ENCODE data around the gene LRRC73. TPM values are rescaled to one million over a fixed set of nuclear protein-coding genes. Genes with fewer than 3 reads are reported as not detected.

Gene LRRC73
- total RNA-seq, 1 donor from 2014 or later = 1.0 TPM

DNA sequence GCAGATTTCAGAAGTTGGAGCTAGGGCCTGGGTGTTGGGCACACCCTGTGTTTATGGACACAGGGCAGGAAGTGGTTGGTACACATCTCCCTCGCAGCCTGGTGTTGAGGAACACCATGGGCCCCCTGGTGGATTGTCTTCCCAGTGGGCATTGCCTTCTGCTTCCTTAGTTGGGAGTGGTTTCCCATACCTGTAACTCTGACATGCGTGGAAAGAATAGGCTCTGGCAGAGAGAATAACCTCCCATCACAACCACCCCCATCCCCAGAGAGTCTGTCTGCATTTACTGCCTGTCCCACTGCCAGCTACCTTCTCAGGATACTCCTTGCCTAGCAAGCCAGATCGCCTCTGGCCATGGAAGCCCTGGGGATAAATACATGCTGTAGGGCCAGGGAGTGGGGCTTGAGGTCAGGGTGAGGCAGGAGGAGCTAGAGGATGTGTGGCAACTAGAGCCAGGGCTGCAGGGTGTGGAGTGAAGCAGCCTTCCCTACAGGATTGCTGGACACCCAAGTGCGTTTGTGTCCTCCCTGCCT lies 14.7 kb downstream of the LRRC73 start:
- DNase-seq (no peak), ATAC-seq (no peak)
- intact Hi-C loops (cut with micrococcal nuclease) = loop anchor here (5.0 to 10.0 kb wide), 2 partner anchors 33 to 111 kb away; no protein-coding TSS in a partner anchor

DNA sequence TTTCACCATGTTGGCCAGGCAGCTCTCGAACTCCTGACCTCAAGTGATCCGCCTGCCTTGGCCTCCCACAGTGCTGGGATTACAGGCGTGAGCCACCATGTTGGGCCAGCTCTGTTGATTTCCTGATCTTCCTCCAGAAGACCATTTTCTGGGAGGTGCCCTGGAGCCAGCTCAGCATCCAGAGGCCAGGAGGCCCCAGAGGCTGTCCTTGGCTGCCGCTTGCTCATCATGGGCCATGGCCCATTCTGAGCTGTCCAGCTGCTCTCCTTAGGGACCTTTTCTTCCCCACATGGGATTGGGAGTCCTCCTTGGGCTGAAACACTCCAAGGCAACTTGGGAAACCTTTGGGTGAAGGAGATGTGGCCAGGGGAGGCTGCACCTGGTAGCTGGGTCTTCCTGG lies 15.4 kb downstream of the LRRC73 start:
- no peak for ATAC-seq
- intact Hi-C loops (cut with micrococcal nuclease) = loop anchor here (5.0 to 10.0 kb wide), 2 partner anchors 32 to 110 kb away; no protein-coding TSS in a partner anchor

DNA sequence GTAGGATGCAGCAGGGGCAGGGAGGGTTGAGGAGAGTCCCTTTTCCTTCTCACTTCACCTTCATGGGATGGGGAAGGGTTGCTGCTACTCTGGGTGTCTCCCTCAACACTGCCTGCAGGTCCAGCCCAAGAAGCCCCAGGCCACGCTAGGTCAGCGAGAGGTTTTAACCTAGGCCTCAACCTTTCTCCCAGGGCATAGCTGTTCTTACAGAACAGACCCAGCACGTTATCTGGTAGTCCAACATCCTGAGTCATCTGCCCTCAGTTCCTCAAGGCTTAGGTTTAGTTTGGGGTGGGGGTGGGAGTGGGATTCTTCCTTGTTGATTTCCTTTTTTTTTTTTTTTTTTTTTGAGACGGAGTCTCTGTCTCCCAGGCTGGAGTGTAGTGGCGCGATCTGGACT lies 15.8 kb downstream of the LRRC73 start:
- ATAC-seq (no peak), DNase-seq (no peak)
- intact Hi-C loops (cut with micrococcal nuclease) = loop anchor here (10.0 kb wide), 1 partner anchor 110 kb away; no protein-coding TSS in a partner anchor

More for the DNA sequence above, 15.4 kb downstream of the LRRC73 start:
- DNase-seq = no peak

DNA sequence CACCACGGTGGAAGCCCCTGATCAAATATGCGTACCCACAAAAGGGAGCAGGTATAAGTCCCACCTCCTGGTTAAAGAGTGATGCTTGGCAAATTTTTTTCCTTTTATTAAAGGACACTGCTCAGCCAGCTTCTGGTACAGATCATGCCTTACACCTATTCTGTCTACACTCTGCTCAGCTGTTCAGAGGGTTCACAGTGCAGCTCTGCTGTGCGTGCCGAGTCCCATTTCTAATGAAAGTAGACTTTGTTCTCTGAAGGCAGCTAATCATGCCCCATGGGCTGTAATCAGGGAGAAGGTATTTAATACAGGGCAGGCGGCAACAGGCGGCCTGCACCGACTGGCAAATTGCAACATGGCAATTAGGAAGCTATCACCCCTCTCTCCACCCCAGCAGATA lies 16.3 kb downstream of the LRRC73 start:
- intact Hi-C loops (cut with micrococcal nuclease) = loop anchor here (10.0 kb wide), 1 partner anchor 109 kb away; no protein-coding TSS in a partner anchor
- peak; percentile 4 for ATAC-seq
- DNase-seq = no peak

DNA sequence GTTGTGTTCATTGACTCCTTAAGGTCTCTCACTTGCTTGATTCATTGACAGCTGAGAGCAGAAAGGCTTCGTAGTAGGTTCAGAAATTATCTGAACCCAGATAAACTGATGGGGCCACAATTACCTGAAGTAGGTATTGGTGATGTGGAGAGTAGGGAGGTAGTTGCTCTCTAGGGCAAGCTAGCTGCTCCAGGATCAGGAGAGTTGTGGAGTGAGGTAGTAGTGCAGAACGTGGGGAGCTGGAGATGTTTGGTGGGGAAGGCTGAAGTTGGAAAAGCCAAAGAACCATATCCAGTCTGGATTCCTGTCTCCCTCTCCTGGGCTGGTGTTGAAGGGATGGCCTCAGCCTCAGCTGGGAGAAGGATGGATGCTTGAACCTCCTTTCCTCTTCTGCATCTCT lies 16.9 kb downstream of the LRRC73 start:
- ATAC-seq = no peak
- intact Hi-C loops (cut with micrococcal nuclease) = loop anchor here (10.0 kb wide), 1 partner anchor 108 kb away; no protein-coding TSS in a partner anchor
- DNase-seq = no peak

DNA sequence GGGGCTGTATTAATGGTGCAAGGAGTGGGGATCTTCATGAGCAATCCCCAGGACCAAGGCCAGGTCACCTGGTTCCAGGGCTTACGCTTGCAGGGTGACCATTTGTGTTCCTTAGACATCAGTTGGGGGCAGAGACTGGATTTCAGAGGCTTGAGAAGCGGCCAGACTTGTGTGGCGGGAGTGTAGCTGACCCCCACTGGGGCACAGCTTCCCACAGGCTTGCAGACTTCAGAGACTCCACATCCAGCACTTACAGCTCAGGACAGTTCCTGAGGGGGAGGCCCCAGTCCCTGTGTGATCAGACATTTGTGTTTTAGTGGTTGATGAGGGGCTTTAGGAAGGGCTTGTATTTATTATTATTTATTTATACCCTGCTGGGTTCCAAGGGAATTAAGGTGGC lies 17.5 kb downstream of the LRRC73 start:
- DNase-seq = no peak
- intact Hi-C loops (cut with micrococcal nuclease) = loop anchor here (10.0 kb wide), 1 partner anchor 108 kb away; no protein-coding TSS in a partner anchor
- ATAC-seq = peak; percentile 23

DNA sequence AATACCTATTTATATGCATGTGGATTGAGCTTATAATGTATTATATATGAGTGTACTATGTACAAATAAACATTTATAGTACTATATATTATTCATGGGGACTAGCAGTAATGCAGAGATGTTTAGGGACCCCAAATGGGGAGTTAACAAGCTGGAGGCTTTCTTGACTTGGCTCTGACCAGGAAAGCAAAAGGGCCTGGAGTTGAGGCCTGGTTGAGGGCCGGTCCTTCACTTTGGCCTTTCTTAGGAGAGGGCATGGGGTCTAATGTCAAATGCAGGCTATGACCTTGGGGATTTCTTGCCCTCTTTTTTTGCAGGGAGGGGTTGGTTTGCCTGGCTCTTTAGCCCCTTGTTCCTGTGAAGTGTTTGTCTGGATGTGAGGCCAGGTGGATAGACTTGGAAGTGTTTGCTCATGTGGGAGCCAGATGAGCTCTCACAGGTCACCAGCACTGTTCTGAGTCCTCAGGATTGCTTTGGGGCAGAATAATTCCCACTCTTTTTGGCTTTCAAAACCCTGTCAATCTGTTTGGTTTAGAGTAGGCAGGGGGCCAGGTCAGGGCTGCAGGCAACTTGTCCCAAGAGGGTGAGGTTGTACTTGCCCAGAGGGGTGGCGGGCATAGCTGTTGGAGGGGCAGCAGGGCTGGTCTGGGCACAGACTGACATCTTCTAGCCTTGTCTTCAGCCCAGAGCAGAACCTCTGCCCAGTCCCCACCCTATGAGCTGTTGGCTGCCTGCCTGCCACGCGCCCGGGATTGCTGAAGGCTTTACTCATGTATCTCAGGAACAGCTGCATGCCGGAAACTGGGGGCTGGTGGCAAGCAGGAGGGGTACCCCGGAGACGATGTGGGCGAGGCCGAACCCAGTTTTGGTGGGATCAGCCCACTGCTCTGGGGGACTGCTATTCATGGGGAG lies 18.1 kb downstream of the LRRC73 start:
- DNase-seq (peak; percentile 90), ATAC-seq (peak; percentile 87)
- intact Hi-C loops (cut with micrococcal nuclease) = loop anchor here (10.0 kb wide), 1 partner anchor 107 kb away; no protein-coding TSS in a partner anchor

DNA sequence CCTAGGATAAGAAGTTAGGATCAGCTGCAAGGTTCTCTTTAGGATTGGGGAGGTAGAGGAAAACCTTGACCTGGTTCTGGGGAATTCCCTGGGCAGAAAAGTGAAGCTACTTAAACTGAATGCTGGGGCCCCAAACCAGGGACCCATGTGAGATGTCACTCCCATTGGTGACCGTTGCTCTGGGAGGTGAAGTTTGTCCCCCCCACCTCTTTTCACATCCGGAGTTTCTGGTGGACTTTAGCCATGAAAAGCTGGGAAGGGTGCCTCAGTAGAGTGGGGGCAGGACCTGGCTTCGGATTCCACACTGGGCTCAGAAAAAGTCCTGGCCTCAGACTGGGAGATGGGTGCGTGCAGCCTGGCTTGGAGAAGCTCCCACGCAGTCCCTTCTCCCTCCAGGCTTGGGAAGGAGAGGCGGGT lies 19.6 kb downstream of the LRRC73 start:
- DNase-seq (no peak), ATAC-seq (no peak)
- intact Hi-C loops (cut with micrococcal nuclease) = loop anchor here (10.0 kb wide), 1 partner anchor 106 kb away; no protein-coding TSS in a partner anchor

DNA sequence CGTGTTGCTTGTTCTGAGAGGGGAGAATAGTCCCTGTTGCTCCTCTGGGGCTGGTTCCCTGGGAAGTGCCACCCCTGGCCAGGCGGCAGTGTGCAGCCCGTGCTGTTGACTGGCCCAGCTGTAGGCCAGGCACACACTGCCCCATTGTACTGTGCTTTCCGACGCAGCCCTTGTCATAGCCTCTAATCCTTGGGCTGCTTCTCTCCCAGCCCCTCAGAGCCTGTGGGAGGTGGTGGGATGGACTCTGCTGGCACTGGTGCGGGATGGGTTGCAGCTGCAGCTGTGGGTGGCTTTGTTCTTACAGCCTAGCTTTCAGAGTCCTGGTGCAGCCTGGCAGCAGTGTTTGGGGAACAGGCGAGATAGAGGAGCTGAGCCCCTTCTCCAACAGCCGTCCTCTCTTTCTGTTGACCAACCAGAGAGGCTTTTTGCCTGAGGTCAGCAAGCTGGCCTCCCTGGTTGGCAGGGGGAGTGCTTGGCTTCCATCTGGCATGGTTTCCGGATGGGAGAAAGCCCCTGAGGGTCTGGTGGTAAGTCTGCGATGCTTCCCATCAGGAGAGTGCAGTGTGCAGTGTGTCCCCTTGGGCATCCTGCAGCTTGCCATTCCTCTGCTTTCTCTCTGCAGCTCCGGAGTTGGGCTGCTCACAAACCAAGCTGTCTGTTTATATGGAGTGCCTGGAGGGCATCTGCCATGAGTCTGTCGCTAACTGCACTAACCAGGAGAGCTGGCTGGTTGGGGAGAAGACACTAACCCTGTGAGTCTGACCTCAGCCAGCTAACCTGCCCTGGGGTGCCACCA lies 20.7 kb downstream of the LRRC73 start:
- intact Hi-C loops (cut with micrococcal nuclease) = loop anchor here (10.0 kb wide), 1 partner anchor 105 kb away; no protein-coding TSS in a partner anchor
- ATAC-seq (no peak), DNase-seq (no peak)

DNA sequence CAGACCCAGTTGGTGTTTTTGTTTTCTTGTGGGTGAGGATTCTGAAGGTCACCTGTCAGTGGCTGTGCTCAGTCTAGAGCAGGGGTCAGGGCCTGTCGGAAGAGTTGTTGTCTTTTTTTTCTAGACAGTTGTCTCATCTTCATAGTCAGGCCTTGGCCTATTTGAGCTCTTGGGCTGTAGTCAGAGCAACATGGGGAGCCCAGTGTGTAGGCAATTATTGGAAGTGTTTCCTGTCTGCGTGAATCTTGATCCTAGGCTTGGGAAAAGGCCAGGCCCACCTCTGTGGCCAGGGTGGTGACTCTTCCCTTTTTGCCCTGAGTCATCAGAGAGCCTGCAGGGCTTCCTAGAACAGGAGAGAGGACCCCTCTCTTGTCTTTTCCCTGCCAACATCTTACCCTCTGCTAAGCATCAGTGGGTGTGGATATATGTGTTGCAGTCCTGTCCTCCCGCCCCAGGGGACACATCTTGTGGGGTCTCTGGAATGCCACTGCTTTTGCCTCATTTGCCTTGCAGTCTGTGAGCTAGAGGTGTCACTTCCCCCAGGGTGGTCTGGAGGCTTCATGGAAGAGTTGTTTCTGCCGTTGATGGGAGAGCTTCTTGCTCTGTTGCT lies 21.4 kb downstream of the LRRC73 start:
- ATAC-seq (no peak), DNase-seq (no peak)
- intact Hi-C loops (cut with micrococcal nuclease) = no loop called here

DNA sequence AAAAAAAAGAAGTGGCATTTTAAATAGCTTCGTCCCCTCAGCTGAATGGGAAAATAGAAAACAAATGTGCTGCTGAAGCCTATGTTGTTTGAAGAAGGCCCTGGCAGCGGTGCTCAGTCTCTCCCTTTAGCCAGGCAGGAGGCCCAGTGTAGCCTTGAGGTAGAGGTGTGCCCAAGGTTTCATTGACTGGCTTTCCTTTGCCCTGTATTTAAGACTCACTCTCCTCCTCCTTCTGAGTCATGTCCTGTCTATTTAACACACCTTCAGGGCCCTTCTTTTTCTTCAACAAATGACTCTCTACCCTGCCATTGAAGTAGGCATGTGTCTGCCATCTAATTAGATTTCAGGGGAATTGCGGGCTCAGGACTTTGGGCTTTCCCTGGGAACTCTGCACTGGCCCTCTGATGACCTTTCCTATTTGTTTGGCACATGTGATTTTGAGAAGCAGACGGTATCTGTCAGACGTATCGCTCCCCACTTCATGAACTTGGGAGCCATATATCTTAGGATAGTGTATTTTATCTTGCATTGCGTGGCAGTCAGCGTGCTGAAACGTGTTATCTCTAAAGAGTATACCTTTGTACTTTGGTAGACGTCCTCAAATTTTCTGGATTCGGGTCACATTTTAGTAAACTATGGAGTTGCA lies 28.4 kb downstream of the LRRC73 start:
- ATAC-seq (no peak), DNase-seq (no peak)
- intact Hi-C loops (cut with micrococcal nuclease) = no loop called here

DNA sequence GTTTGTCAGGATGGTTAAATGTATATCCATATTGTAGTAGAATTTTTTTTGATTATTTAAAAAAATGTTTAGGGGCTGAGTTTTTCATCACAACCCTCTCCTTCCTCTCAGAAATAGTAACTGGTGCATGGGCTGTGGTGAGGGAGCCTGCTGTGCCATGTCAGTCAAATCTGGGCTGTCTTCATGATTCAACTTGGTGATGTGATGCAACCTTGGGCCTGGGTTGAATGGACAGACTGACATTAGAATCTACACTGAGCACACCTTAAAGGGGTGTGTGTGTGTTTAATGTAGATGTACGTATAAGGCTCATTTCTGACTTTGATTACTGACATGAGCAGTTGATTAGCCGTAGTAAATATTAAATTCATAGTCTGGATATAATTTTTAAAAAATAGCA lies 29.1 kb downstream of the LRRC73 start:
- no peak for ATAC-seq
- intact Hi-C loops (cut with micrococcal nuclease) = no loop called here

DNA sequence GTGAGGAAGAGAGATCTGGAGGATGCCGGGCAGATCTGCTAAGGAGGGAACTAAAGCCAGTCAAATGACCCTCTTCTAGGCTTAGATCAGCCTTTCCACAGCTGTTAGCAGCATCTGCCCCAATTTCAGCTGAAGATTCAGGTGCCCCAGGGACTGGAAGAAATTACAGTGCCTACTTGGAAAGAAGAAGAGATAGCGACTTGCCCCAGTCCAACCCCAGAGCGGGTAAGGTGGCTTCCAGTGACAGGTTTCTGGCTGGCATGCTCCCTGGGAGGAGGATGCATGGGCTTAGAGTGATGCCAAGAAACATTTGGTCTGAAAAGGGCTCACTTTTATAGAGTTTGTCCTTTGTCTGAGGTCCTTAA lies 32.2 kb downstream of the LRRC73 start:
- intact Hi-C loops (cut with micrococcal nuclease) = no loop called here
- DNase-seq = no peak
- no peak for ATAC-seq

More for the DNA sequence above, 29.1 kb downstream of the LRRC73 start:
- DNase-seq = no peak

DNA sequence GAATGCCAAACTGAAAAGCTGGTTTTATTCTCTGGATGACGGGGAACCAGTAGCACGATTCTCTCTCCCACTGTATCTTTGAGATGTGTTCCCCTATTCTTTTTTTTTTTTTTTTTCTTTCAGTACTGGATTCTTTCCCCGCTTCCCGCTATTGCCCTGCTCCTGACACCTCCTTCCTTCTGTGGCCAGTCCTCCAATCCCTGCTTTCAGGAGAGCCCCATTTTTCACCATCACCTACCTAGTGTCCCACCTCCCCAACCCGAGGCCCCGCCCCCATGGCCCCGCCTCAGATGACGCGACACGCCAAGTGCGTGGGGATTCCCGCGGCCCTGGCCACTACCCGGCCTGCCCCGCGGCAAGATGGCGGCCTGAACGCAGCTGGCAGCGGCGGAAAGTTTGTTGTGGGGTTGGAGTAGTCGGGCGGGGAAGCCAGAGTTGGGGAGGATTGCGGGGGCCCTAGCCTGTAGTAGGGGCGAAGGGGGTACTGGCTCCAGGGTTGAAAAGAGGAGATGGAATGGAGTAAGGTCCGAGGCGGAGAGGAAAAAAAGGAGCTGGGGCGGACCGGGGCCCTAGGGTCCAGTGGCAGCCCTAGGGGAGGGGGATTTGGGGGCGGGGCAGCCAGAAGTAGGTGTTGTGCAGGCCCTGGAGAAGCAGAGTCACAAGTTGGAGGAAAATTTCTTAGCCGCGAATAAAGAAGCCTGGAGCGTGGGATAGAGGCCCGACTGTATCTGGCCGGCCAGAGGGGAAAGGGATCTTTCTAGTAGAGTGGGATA lies 32.7 kb downstream of the LRRC73 start, which contains the start of gene TJAP1:
TJAP1 (plus strand) TSS at position 336 of the 773 bp plus-strand sequence. CDS start 21,432 bp downstream, outside the sequence.
- ATAC-seq = peak; percentile 99
- intact Hi-C loops (cut with micrococcal nuclease) = no loop called here
- peak; percentile 96 for DNase-seq

DNA sequence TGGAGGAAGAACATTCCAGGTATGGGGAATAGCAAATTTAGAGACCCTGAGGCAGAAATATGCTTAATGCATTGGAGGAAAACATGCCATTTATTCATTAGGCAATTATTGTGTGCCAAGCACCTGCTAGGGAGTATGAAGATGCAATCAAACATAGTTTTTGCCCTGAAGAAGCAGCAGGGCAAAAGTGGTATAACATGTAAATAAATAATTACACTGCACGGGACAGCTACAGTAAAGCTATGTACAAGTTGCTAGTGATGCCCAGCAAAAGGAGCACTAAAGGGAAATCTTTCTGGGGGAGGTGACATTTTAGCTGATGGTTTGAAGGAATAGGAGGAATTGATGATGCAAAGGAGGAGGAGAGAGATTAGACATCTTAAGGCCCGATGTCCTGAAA lies 33.4 kb downstream of the LRRC73 start:
- intact Hi-C loops (cut with micrococcal nuclease) = no loop called here
- no peak for ATAC-seq
- DNase-seq = no peak

DNA sequence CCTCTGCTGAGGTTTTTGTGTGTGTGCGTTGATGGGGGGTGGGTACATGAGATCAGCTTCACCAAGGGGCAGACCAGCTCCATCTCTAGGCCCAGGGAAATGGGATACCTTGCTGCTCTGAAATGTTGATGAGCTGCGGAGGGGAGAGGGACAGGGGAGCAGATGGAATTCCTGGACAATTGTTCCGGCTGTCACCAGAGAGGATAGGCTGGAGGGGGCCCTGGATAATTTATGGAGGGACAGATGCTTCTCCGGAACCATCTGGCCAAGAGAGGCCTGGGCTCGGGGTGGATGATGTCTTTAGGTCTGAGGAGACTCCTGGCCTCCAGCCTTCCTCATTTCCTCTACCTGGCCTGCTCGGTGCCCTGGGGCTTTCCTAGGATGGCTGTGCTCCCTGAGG lies 34.6 kb downstream of the LRRC73 start:
- intact Hi-C loops (cut with micrococcal nuclease) = no loop called here
- ATAC-seq = no peak
- DNase-seq = no peak

DNA sequence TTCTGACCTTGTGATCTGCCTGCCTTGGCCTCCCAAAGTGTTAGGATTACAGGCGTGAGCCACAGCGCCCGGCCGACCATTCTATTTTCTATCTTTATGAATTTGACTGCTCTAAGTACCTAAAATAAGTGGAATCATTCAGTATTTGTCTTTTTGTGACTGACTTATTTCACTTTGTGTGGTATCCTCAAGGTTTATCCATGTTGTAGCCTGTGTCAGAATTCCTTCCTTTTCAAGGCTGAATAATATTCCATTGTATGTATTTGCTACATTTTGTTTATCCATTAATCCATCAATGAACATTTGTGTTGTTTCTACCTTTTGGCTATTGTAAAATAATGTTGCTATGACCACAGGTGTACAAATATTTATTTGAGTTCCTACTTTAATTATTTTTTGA lies 37.6 kb downstream of the LRRC73 start:
- intact Hi-C loops (cut with micrococcal nuclease) = no loop called here
- DNase-seq = no peak
- ATAC-seq = no peak

DNA sequence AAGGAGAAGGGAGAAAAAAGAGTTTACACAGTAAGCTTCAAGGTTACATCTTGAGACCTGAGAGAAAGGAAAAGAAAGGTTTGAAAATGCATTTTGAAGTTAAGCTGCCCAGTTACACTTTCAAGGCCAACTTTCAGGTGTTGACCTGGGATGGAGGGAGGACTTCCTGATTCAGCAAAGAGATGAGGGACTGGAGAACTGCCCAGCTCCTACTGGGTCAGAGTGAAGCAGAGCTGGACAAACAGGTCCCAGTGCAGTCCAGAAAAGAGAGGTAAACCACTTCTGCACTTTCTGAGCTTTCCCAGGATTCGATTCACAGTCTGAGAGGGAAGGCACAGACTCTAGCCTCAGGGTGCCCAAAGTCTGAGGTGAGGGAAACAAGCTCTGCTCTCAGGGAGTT lies 38.7 kb downstream of the LRRC73 start:
- intact Hi-C loops (cut with micrococcal nuclease) = no loop called here
- no peak for DNase-seq
- ATAC-seq = no peak
